ENCODE measurements around the gene C1orf52.
"Not testable (repeated sequence)": the region's sequence is repeated elsewhere in the genome, so short reads cannot be mapped to it uniquely, and the experiment has no call there.

C1orf52 gene

DNA sequence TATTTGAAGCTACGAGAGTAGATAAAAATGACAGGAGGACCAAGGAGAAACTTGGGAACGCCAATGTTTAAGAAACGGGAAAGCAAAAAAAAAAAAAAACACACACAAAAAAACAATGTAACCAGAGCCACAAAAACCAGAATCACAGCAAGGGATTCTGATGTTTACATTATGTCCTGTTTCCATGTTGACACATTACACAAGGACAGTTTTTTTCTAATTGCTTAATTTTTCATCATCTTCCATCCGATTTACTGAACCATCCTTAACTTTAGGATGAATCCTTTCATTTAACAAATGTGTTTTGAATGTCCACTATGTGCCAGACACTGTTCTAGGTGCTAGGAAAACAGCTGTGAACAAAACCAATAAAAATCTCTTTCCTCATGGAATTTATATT lies 18.3 kb upstream of the C1orf52 start:
- no peak for DNase-seq

DNA sequence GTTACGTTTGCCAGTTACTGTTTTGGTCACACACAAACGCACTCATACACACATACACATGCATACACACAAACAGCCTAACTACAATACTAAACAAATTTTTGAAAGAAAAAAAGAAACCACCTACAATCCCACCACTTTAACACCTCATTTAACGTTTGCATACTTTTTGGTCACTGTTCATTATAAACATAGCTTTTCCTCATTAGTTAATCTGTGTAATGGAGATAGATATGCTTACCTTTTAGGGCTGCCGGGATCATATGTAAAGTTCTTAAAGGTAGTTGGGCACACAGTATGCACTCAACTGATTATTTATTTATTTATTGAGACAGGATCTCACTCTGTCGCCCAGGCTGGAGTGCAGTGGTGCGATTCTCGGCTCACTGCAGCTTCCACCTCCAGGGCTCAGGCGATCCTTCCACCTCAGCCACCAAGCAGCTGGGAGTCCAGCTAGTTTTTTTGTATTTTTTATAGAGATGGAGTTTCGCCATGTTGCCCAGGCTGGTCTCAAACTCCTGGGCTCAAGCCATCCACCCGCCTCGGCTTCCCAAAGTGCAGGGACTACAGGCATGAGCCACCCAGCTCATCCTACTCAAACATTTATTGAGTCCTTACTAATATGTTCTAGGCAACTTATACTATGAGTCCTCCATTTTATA lies 17.6 kb upstream of the C1orf52 start:
- no peak for DNase-seq

DNA sequence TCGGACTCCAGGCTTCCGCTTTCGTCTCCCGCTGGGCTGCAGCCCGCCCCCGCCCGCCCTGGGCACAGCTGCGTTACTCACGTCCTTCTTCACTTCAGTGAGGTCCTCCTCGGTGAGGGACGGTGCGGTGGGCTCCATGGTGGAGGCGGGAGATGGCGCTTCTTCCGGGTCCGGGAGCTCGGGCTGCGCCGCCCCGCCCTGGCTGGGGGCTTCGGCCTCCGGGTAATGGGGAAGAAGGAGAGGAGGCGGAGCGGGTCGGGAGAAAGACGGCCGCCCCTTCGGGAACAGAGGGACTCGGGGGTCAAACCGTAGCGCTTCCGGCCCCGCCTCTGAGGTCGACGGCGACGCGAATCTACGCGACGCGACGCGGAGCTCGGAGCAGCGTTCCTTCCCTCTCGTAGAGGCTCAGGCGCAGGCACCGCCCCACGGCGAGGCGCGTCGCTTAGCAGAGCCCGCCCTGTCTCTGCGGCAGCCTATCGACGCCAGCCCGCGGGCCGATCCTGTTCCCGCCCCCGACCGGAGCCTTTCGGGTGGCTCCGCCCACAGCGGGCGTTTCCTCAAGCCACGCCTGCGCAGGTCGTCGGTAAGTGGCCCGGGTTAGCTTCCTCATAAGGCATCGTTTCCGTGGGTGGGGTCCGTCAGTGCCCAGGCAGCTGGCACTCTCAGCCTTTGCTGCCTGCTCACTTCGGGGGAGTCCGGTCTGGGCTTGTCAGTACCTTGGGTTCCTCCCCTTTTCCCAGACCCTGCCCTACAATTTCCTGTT lies 16.9 kb upstream of the C1orf52 start, which contains the start of gene BCL10:
BCL10 (minus strand) TSS at position 418 of the 763 bp plus-strand sequence; CDS start at position 138, 280 bp downstream.
- peak; percentile 97 for DNase-seq

DNA sequence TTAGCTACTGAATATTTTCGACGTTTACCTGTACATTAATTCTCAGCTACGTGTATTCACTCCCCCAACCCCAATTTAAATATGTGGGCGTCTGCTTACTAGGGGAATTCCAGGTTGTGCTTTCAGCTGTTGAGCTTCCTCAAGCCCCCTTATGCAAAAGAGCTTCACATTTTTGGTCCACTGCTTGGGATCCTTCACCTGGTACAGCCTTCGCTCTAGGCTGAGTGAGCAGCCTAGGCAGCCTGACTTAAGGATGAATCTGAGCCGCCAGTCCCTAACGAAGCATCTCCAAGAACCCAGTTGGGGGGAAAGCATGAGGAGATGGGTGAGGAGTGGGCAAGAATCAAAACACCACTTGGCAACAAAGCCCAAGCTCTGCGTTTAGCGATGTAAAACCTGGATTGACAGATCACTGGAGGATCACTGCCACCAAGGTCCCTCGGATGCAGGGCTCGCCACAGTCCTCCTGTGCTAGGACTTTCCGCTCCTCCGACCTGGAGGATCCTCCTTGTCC lies 16.3 kb upstream of the C1orf52 start:
- no peak for DNase-seq

DNA sequence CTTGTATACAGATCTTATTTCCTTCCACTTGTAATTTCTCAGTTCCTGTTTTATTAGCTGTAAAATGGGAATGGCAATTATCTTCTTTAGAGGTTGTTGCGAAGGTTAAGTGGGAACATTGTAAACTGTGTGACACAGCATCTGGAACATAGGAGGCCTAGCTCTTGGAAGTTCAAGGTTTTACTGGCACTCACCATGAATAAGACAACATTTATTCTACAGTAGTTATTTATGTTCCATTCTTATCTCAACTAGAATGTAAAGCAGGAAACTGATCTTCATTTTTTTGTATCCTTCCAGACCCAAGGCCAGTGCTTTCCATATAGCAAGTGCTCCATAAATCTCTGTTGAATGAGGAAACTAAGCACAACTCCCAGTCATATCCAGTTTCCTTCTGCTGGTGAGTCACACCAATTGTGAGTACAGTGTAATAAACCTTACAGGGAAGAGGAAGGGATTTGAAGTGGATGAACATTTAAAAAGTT lies 15.5 kb upstream of the C1orf52 start:
- DNase-seq: peak; percentile 23

DNA sequence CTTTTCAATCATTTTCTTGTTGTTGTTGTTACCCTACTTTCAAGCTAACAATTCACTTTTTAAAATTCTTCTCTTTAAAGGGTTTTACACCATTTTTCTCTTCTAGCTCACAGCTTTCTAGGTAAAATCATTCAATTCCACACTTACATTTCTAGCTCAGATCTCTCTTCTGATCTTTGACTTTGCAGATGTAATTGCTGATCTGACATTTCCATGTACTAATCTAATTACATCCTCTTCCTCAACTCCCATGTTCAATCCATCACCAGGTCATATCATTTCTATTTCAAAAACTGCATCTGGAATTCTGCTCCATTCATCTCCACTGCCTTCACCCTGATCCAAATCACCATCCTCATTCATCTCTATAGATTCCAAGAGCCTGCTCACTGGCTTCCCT lies 13.9 kb upstream of the C1orf52 start:
- DNase-seq: no peak

DNA sequence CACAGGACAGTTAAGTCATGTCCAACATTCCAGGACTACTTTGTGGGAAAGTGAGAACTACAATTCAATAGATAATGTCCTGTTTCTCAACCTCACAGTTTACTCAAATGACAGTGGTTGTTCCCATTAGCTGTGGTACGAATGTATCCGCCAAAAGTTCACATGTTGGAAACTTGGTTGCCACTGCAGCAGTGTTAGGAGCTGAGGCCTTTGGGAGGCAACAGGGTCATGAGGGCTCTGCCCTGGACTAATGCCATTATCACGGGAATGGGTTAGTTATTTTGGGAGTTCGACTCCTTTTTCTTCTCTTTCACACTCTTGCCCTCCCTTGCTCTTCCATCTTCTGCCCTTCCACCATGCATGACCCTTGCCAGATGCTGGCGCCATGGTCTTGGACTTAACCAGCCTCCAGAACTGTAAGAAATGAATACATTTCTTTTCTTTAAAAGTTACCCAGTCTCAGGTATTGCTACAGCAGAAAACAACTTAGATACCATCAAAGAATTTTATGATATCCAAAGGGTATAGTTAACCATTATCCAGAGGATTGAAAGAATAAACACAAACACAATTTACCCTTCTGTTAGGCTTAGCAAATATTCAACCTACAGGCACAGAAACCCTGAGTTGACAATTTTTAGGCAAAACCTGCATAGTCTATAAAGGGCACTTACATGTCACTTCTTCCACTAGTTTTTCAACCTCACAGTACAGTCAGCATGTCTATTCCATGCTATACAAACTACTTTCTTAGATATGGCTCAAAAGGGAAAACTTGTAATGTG lies 9.5 kb upstream of the C1orf52 start:
- no peak for DNase-seq

DNA sequence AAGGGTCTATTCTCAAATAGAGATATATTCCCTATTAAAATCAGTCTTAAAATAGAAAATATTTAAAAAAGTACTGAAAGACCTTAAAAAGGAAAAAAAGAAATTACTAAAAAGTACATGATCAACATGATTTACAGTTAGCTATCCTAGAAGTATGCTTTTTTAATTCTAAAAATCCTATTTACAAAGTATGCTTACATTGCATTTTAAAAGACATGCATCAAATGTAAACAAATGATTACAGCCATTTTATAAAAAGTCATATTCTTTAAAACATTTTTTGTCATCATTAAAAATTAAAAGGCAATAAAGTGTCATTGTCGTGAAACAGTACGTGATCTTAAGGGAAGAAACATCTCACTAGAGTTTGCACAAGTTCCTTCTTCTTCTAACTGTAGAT lies 7.9 kb upstream of the C1orf52 start:
- DNase-seq: no peak

DNA sequence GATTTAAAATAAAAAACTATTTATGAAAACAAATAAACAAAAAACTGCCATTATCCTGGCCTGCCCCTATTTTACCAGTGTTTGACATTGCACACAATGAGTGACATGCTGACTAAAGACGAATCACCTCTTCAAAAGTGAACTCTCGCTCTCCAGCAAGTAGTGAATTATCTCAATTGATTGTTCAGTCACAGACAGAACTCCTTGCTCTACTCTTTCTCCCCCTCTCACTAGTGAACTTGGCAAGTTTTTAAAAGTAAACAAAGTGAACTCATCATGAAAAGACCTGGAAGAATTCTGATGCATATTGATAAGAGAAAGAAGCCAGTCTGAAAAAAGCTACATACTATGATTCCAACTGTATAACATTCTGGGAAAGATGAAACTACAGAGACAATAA lies 4.7 kb upstream of the C1orf52 start:
- no peak for DNase-seq

DNA sequence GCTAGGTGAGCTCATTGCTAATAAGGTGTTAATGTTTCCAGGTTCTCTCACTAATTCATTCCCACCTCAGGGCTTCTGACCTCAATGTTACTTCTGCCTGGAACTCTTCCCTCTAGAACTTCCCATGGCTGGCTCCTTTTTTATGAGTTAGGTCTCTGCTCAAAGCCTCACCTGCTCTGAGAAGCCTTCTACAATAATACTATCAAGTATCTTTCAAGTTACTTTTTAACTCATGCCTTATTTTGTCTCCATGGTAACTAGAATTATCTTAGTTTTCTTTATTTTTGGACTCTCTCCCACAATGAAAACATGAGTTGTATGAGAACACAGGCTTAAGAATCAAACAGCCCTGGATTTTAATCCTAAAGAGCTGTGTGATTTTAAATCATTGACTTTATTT lies 3.5 kb upstream of the C1orf52 start:
- DNase-seq: no peak

DNA sequence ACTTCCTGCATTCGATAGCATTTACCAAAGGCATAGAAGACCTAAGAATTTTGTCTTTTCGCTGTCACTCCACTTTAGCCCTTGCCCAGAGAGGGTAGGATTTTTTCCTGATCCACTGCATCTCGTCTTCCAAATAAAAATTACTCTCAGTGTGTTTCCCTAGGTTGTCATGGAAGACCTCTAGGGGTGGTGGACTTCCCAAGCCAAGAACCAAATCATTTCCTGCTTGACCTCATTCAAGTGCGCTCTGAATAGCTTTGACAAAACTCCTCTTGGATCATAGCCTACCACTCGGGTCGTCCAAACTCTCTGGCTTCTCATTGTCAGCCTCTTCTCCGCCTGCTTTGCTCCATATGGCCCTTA lies 431 bp upstream of the C1orf52 start:
- DNase-seq: no peak

DNA sequence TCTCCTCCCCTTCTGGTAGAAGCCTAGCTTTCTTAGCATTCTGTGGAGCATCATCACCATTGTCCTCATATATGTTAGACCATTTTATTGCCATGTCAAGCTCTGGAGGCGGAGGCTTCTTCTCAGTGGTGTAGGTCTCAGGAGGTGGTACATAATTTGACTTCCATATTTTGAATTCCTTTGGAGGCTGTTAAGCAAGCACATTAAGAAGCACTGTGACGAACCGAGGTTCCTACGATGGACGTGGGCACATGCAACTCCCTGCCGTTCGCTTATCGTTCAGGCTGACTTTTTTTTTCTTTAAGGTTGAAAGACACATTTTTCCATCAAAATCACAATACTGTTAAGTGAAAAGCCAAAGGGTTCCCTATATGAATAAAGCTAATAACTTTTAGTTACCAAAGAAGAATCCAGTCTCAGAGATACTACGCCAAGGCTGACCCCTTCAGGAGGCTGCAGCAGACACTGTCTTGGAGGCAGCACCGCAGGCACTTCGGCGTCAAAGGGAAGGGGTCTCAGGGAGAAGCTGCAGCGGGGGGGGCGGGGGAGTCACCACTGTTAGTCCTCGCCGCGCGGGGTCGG lies 835 bp downstream of the C1orf52 start:
- DNase-seq: no peak

DNA sequence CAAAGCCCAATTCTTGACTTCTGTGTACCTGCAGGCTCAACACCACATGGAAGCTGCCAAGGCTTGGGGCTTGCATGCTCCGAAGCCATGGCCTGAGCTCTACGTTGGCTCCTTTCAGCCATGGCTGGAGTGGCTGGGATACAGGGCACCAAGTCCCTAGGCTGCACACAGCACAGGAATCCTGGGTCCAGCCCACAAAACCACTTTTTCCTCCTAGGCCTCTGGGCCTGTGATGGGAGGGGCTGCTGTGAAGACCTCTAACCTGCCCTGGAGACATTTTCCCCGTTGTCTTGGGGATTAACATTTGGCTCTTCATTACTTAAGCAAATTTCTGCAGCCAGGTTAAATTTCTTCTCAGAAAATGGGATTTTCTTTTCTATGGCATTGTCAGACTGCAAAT lies 10.4 kb downstream of the C1orf52 start:
- DNase-seq: not testable (repeated sequence)

DNA sequence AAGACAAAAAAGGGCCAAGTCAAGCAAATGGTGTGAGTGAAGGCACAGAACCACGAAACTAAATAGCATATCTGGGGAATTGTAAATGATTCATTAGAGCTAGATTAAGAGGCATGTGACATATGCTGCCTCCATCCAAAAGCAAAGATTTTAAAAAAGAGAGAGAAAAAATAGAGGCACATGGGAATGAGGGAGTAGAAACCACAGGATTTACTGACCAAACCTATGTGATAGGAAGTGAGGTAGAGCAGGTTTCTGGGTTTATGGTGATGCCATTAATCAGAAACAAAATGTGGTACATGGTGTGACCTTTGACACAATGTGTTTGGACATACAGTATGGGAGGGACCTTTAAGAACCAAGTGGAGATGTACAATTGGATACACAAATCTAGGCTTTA lies 13.6 kb downstream of the C1orf52 start:
- no peak for DNase-seq

DNA sequence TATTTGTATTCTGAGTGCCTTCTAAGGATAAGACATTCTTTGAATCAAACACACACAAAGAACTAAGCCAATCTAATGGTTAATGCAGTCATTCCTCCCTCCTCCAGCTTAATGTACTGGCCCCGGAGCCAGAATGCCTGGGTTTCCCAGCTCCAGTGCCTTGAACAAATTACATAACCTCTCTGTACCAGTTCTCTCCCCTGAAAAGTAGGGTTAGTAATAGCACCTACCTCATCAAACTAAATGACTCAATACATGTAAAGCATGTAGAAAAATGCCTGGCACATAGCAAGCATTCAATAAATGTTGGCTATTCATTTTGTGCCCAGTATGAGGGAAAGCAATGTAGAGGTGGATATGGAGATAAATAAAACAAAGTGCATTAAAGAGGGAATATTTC lies 14.0 kb downstream of the C1orf52 start:
- no peak for DNase-seq

DNA sequence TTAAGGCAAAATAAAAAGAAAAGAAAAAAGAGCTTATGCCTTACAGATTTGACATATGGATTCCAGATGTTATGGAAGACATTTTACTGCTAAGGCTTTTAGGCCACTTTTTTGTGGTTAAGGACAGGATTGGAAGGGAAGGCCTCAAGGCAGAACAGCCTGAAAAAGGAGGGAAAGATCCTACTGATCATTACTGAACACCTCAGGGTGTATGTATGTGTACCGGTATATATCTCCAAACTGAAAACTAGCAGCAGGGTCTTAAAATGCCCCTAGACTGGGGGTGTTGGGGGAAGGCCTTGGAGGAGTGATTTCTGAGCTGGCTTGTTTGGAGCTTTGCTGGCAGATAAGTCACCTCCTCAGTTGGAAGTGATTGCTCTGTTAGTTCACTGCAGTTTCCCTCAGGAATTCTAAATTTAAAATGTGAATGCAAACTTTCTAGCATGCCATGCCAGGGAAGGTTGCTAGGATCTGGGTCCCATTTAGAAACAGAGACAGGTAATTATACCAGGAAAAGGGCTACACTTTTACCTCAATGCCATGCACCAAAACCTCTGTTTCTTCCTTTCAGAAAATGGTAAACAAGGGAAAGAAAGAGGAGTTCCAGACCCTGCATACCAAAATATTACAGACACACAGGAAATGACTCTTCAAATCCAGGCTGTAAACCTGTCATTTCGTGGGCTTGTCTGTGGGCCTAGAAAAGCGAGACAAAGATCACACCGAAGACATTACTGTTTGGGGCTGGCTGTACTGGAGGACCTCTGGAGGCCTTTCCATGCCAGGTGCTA lies 15.0 kb downstream of the C1orf52 start:
- DNase-seq: peak; percentile 28

DNA sequence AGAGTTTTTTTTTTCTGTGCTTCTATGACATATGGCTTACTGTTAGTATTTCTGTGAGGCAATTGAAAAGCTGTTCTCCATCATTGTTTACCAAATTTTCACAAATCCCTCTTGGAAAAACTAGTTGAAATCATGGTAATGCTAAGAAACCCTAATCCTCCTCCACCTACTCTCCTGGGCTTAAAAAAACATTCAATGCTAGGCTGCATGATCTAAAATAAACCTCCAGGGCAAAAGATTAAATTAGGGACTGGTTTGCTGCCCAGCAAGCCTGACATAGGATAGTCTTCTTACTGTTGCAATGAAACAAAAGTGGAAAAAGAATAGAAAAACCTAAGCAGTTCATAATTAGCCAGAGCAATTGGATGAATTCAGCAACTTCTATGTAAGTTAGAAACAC lies 16.1 kb downstream of the C1orf52 start:
- peak; percentile 22 for DNase-seq

DNA sequence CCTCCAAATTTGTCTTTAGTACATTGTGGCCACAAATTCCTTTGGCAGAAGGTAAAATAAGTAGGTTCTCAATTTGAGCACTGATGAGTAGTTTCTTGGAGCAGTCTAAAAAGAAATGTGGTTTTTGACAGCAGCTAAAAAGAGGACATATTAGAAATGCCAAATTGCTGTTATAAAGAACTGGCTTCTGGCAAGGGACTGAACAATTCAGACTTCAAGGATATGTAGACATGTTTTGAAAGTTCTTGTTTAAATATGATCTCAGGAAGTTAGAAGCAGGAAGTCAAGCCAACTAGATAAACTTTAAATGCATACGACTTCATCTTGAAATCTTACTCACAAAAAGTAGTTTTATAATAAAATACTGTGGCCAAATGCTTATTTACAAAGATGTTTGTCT lies 18.8 kb downstream of the C1orf52 start:
- DNase-seq: no peak

DNA sequence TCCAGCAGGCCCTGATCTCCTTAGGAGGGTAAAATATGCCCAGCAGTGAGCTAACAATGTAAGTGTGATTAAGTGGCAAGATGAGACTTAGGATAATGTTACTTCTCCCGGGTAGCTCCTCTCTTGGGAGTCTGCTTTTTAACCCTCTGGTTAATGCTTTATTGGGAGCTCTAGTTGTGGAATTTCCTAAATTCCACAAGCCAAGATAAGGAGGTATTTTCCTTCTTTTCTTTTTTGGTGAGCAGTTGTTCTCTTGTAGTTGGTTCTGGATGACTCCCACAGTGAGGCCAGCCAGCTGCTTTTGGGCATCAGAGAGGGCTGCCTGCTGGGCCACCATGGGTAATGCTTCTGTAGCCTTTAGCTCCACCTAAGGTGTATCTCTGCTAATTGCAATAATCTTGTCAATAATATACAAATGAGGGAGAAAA lies 19.3 kb downstream of the C1orf52 start:
- peak; percentile 44 for DNase-seq

DNA sequence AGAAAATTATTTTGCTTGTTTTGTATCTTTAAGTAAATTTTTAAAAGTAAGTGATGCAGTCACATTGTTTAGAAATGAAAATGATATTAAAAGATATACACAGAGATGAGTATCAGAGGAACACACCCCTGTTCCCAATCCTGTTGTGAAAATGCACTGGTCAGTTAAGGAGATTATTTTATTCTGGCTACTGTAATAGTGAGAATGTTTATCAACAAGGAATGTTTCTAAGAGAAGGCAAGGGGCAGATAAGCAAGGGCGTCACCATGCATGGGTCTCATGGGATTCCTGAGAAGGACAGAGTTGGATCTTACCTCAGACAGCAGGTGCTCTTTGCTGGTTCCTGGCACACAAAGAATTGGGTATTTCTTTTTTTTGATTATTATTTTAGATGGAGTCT lies 21.8 kb downstream of the C1orf52 start:
- DNase-seq: no peak

DNA sequence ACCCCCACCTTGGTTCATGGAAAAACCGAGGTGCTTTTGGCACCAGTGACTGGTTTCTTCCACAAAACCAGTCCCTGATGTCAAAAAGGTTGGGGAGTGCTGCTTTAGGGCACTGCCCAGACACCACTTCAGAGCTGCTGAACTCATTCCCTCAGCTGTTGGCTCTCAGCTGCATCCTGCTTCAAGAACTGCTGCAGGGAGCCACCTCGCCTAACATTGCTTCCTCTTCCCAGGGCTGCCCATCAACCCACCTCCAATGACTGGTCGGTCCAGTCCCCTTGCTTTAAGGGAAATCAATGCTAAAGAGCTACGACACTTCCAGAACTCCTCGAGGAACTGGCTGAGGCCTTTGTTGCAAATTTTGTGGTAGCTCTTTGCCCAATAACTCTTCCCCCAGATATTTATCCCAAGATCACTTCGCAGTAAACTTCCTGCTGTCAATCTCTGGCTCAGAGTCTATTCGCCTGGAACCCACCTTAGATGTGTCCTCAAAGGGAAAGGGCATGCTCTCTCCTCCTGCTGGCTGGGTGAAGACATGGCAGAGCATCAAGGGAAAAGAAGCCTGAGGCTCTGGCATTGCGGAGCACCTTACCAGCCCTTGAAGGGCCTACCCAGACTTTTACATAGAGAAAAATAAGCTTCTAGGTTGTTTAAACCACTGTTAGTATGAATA lies 29.0 kb downstream of the C1orf52 start:
- peak; percentile 19 for DNase-seq

Data from NCI-H69 (cell line).